ENCODE measurements around the gene IFT81. TPM values are rescaled to one million over a fixed set of nuclear protein-coding genes. Genes with fewer than 3 reads are reported as not detected.

Gene IFT81
- total RNA-seq, 4 donors from 2014 or later: 3.6 to 12.6 (median 7.2) TPM

- no peak for TF ChIP-seq CTCF (IDR thresholded peaks at IDR 0.05)
- TF ChIP-seq POLR2A (IDR thresholded peaks at IDR 0.05): no peak
- Histone ChIP-seq H3K27ac (no peak overlapping the region), H3K4me3 (no peak overlapping the region), H3K36me3 (no peaks in the 10 kb centered on the region), H3K4me1 (peaks cover 0 to 21% (median 0%) of the 10 kb centered on the region in 3 donors), H3K9me3 (no peaks in the 10 kb centered on the region), H3K27me3 (no peaks in the 10 kb centered on the region)
- DNase-seq: no peak
- 89 to 90% methylated on average over 1 of the region's 1 CpG for WGBS, 2 donors
- intact Hi-C loops (cut with DNase I): no loop called here
These were observed 106.5 kb downstream of the IFT81 start for GRCh38 chr12:110230655-110231054.

- no peaks in the 10 kb centered on the region for H3K36me3 ChIP-seq
- no peak overlapping the region for H3K27ac ChIP-seq
- peaks cover 0 to 27% (median 0%) of the 10 kb centered on the region in 3 donors for H3K4me1 ChIP-seq
- no peak overlapping the region for H3K4me3 ChIP-seq
- H3K27me3 ChIP-seq: no peaks in the 10 kb centered on the region
- no peak for DNase-seq
- TF ChIP-seq CTCF (IDR thresholded peaks at IDR 0.05) (no peak), POLR2A (IDR thresholded peaks at IDR 0.05) (no peak)
- 78 to 86% methylated on average over 6 of the region's 6 CpGs for WGBS, 2 donors
- no peaks in the 10 kb centered on the region for H3K9me3 ChIP-seq
- intact Hi-C loops (cut with DNase I): no loop called here
These were observed 109.2 kb downstream of the IFT81 start for GRCh38 chr12:110233212-110233903.

DNA sequence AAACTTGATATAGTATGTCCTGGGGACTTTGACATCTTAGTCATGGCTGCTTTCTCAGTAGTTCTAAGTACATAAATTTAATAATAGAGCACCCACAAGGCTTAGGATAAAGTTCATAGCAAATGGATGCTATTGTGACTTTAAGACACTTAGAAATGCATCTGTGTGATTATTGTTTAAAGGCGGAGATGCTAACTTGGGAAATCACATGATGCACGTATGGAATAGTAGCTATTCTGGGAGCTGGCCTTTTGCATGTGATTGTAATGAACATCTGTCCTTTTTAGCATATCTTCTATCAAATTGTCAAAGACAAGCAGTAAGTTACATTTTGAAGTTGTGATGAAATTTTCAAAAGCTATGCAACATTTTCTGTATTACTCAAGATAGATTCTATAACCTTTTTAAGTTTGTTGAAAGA, 110.2 kb downstream of the IFT81 start:
- Histone ChIP-seq H3K4me1 (peaks cover 0 to 27% (median 0%) of the 10 kb centered on the region in 3 donors), H3K4me3 (no peak overlapping the region), H3K27ac (peak overlapping the region in 3 of 4 donors; percentile 23 to 48 (median 30)), H3K27me3 (no peaks in the 10 kb centered on the region), H3K36me3 (no peaks in the 10 kb centered on the region), H3K9me3 (no peaks in the 10 kb centered on the region)
- TF ChIP-seq POLR2A (IDR thresholded peaks at IDR 0.05): no peak
- TF ChIP-seq CTCF (IDR thresholded peaks at IDR 0.05): no peak
- intact Hi-C loops (cut with DNase I): no loop called here
- DNase-seq: no peak
- 24 to 62% methylated on average over 2 of the region's 2 CpGs for WGBS, 2 donors

DNA sequence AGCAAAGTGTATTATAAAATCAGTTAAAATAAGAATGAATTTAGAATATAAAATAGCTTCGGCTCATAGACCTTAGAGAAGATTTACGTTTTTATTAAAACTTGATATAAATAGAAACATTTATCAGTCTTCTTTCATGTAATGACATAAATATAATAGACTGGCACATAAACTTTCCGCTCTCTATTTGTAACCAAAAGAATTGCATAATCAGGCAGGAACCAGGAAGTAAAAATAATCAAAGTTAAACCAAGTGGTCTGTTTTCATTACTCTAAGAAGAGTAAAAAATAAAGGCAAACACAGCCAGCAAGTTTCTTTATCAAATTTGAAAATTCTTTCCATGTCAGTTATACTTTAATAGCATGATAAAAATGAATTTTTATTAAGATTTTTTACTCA, 110.6 kb downstream of the IFT81 start:
- DNase-seq: no peak
- Histone ChIP-seq H3K27ac (peak overlapping the region in 2 of 4 donors; percentile 45 to 48), H3K4me3 (no peak overlapping the region), H3K9me3 (no peaks in the 10 kb centered on the region), H3K4me1 (peaks cover 0 to 27% (median 0%) of the 10 kb centered on the region in 3 donors), H3K36me3 (no peaks in the 10 kb centered on the region), H3K27me3 (no peaks in the 10 kb centered on the region)
- TF ChIP-seq POLR2A (IDR thresholded peaks at IDR 0.05): no peak
- no peak for TF ChIP-seq CTCF (IDR thresholded peaks at IDR 0.05)
- 18 to 19% methylated on average over 3 of the region's 3 CpGs for WGBS, 2 donors
- intact Hi-C loops (cut with DNase I): no loop called here

DNA sequence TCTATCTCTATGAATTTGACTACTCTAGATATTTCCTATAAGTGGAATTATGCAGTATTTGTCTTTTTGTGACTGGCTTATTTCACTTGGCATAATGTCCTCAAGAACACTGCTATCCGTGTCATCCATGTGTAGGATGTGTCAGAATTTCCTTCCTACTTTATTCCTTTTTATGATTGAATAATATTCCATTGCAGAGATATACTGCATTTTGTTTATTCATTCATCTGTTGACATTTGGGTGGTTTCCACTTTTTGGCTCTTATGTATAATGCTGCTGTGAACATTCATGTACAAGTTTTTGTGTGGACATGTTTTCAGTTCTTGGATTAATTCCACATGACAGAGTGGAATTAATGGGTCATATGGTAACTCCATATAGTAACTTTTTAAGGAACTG, 111.2 kb downstream of the IFT81 start:
- intact Hi-C loops (cut with DNase I): no loop called here
- peaks cover 0 to 27% (median 0%) of the 10 kb centered on the region in 3 donors for H3K4me1 ChIP-seq
- H3K27me3 ChIP-seq: no peaks in the 10 kb centered on the region
- no peaks in the 10 kb centered on the region for H3K9me3 ChIP-seq
- 36 to 42% methylated on average over 1 of the region's 1 CpG for WGBS, 2 donors
- no peaks in the 10 kb centered on the region for H3K36me3 ChIP-seq
- H3K4me3 ChIP-seq: no peak overlapping the region
- DNase-seq: no peak
- TF ChIP-seq POLR2A (IDR thresholded peaks at IDR 0.05) (no peak), CTCF (IDR thresholded peaks at IDR 0.05) (no peak)
- peak overlapping the region in 3 of 4 donors; percentile 29 to 48 (median 45) for H3K27ac ChIP-seq
